H1 (cell line): Measurements from ENCODE around the gene SPDYA. TPM values are rescaled to one million over a fixed set of nuclear protein-coding genes. Genes with fewer than 3 reads are reported as not detected.

Experiments
- CTCF ChIA-PET: fragments of 300-600 bp; sonication (Branson Sonifier 250); formaldehyde crosslinking; loops from one replicate; lab custom pipeline; 2021; ENCODE audit not compliant: partially characterized antibody; lab: Charles Lee
- POLR2A ChIA-PET: fragments of 300-600 bp; sonication (Branson Sonifier 250); formaldehyde crosslinking; loops from one replicate; lab custom pipeline; 2021; ENCODE audit warnings: inconsistent platforms; ENCODE audit not compliant: partially characterized antibody; lab: Charles Lee
- DNase-seq, 2 experiments: peaks; one replicate each; pipeline versions ENCODE4 v3.0.0 to v3.0.0-alpha.2; 2010 to 2022; ENCODE audit warnings: low spot score in 2 of 2, low read depth in 1 of 2, mixed read lengths in 1 of 2
- FAIRE-seq: peaks from 2 replicates; lab custom pipeline; 2011; peaks lifted over from hg19 to GRCh38; lab: Jason Lieb, UNC
- H2AFZ ChIP-seq: 2 replicates; pipeline ENCODE4 v1.8.1; 2012; ENCODE audit warnings: low read length, inconsistent platforms
- H2AK5ac ChIP-seq: 2 replicates; pipeline ENCODE4 v1.6.1; 2013; ENCODE audit warnings: low read depth, low read length
- H2BK120ac ChIP-seq: replicated peaks from 2 replicates; pipeline ENCODE3; 2013; ENCODE audit warnings: low read depth, low read length, inconsistent platforms
- H2BK12ac ChIP-seq: 2 replicates; pipeline ENCODE4 v1.6.1; 2013; ENCODE audit warnings: low read depth, low read length
- H2BK15ac ChIP-seq: 2 replicates; pipeline ENCODE4 v1.6.1; 2013; ENCODE audit warnings: low read length
- H2BK20ac ChIP-seq: 2 replicates; pipeline ENCODE4 v1.6.1; 2013; ENCODE audit warnings: low read length
- H2BK5ac ChIP-seq: 2 replicates; pipeline ENCODE4 v1.6.1; 2013; ENCODE audit warnings: low read depth, low read length
- H3K14ac ChIP-seq: 2 replicates; pipeline ENCODE4 v1.6.1; 2013; ENCODE audit warnings: inconsistent platforms; ENCODE audit not compliant: insufficient read length
- H3K18ac ChIP-seq: 2 replicates; pipeline ENCODE4 v1.6.1; 2013; ENCODE audit warnings: low read length; ENCODE audit errors: extremely low read depth
- H3K23ac ChIP-seq: 2 replicates; pipeline ENCODE4 v1.6.1; 2013; ENCODE audit warnings: inconsistent platforms; ENCODE audit not compliant: insufficient read length
- H3K23me2 ChIP-seq: 2 replicates; pipeline ENCODE4 v1.6.1; 2013; ENCODE audit warnings: low read depth, low read length
- H3K27ac ChIP-seq: 2 replicates; pipeline ENCODE4 v1.6.1; 2011; ENCODE audit warnings: low read depth, low read length, inconsistent platforms
- H3K27me3 ChIP-seq, 4 experiments: replicated peaks in 1 of 4; 1 replicate in 1 of 4; 2 replicates in 3 of 4; pipeline versions ENCODE4 v1.6.1 to v1.8.1; 2011 to 2013; ENCODE audit warnings: low read length in 3 of 4, mild to moderate bottlenecking in 3 of 4, inconsistent platforms in 2 of 4, mixed read lengths in 2 of 4, moderate library complexity in 1 of 4; ENCODE audit not compliant: control insufficient read depth in 3 of 4, insufficient read depth in 3 of 4; ENCODE audit errors: extremely low read depth in 1 of 4
- H3K36me3 ChIP-seq, 4 experiments: 2 replicates each; pipeline versions ENCODE4 v1.6.1 to v1.8.1; 2011 to 2013; ENCODE audit warnings: mild to moderate bottlenecking in 4 of 4, low read length in 3 of 4, moderate library complexity in 2 of 4, control low read depth in 1 of 4, inconsistent platforms in 1 of 4; ENCODE audit not compliant: insufficient read depth in 4 of 4, control insufficient read depth in 2 of 4
- H3K4ac ChIP-seq: replicated peaks from 2 replicates; pipeline ENCODE3; 2013; ENCODE audit warnings: low read length, low read depth, mixed read lengths, inconsistent platforms; ENCODE audit not compliant: insufficient read length
- H3K4me1 ChIP-seq, 4 experiments: replicated peaks in 1 of 4; 1 replicate in 1 of 4; 2 replicates in 3 of 4; pipeline versions ENCODE4 v1.6.1 to v1.8.1; 2011 to 2013; ENCODE audit warnings: low read length in 3 of 4, inconsistent platforms in 2 of 4, mixed read lengths in 1 of 4; ENCODE audit not compliant: insufficient read depth in 4 of 4, control insufficient read depth in 3 of 4
- H3K4me2 ChIP-seq, 2 experiments: 2 replicates each; pipeline versions ENCODE4 v1.6.1 to v1.8.1; 2011 to 2013; ENCODE audit warnings: low read depth in 2 of 2, low read length in 2 of 2, control low read depth in 1 of 2, inconsistent platforms in 1 of 2, mild to moderate bottlenecking in 1 of 2; ENCODE audit not compliant: insufficient read depth in 1 of 2
- H3K4me3 ChIP-seq, 4 experiments: fragments of 200-600, 300-600 bp in 1 of 4; sonication (generic), shearing (Covaris generic), sonication (Bioruptor Twin) in 1 of 4; 2 replicates each; pipeline versions ENCODE4 v1.5.1 to v1.8.1; 2011 to 2016; ENCODE audit warnings: low read length in 4 of 4, low read depth in 3 of 4, control low read depth in 2 of 4, inconsistent platforms in 2 of 4, mild to moderate bottlenecking in 2 of 4, mixed read lengths in 1 of 4, moderate library complexity in 1 of 4; ENCODE audit not compliant: insufficient read depth in 2 of 4; ENCODE audit errors: extremely low read depth in 1 of 4
- H3K56ac ChIP-seq: replicated peaks from 2 replicates; pipeline ENCODE3; 2013; ENCODE audit warnings: low read depth, mild to moderate bottlenecking, mixed read lengths, low read length, inconsistent platforms; ENCODE audit not compliant: insufficient read length
- H3K79me1 ChIP-seq: 2 replicates; pipeline ENCODE4 v1.6.1; 2013; ENCODE audit warnings: low read depth, low read length, control low read depth
- H3K79me2 ChIP-seq, 2 experiments: 2 replicates each; pipeline versions ENCODE4 v1.6.1 to v1.8.1; 2012 to 2013; ENCODE audit warnings: low read length in 2 of 2, mild to moderate bottlenecking in 2 of 2, inconsistent platforms in 1 of 2; ENCODE audit not compliant: insufficient read depth in 2 of 2, control insufficient read depth in 1 of 2
- H3K9ac ChIP-seq, 4 experiments: replicated peaks in 1 of 4; 1 replicate in 1 of 4; 2 replicates in 3 of 4; pipeline versions ENCODE4 v1.6.1 to v1.8.1; 2011 to 2013; ENCODE audit warnings: low read depth in 3 of 4, low read length in 3 of 4, control low read depth in 2 of 4, mild to moderate bottlenecking in 2 of 4, moderate library complexity in 2 of 4, inconsistent platforms in 1 of 4; ENCODE audit errors: extremely low read depth in 1 of 4
- H3K9me3 ChIP-seq, 2 experiments: 2 replicates each; pipeline versions ENCODE4 v1.6.1 to v1.8.1; 2012 to 2013; ENCODE audit warnings: mild to moderate bottlenecking in 2 of 2, moderate library complexity in 2 of 2, control low read depth in 1 of 2, inconsistent platforms in 1 of 2, low read depth in 1 of 2, low read length in 1 of 2, mixed read lengths in 1 of 2; ENCODE audit not compliant: insufficient read depth in 2 of 2
- H4K20me1 ChIP-seq, 2 experiments: replicated peaks in 1 of 2; 2 replicates each; pipeline versions ENCODE3 to v1.8.1; 2011 to 2013; ENCODE audit warnings: inconsistent platforms in 2 of 2, low read length in 2 of 2, mild to moderate bottlenecking in 1 of 2; ENCODE audit not compliant: insufficient read depth in 2 of 2, control insufficient read depth in 1 of 2
- H4K5ac ChIP-seq: 2 replicates; pipeline ENCODE4 v1.6.1; 2013; ENCODE audit warnings: low read length, low read depth, mixed read lengths, inconsistent platforms; ENCODE audit not compliant: insufficient read length
- H4K8ac ChIP-seq: 2 replicates; pipeline ENCODE4 v1.8.0; 2013; ENCODE audit warnings: mild to moderate bottlenecking, moderate library complexity, low read length, inconsistent platforms; ENCODE audit not compliant: insufficient read depth; ENCODE audit errors: extremely low read depth
- H4K91ac ChIP-seq: replicated peaks from 2 replicates; pipeline ENCODE3; 2013; ENCODE audit warnings: low read length, mixed read lengths, inconsistent platforms; ENCODE audit not compliant: insufficient read length
- BCL11A ChIP-seq, 2 experiments: IDR thresholded peaks; one replicate each; pipeline ENCODE4 v1.6.1; 2011; ENCODE audit warnings: low read depth in 2 of 2, low read length in 2 of 2, mild to moderate bottlenecking in 2 of 2
- EP300 ChIP-seq, 2 experiments: IDR thresholded peaks; 1 replicate in 1 of 2; 2 replicates in 1 of 2; pipeline ENCODE4 v1.6.1; 2011 to 2012; ENCODE audit warnings: low read depth in 2 of 2, low read length in 2 of 2, mild to moderate bottlenecking in 2 of 2, borderline replicate concordance in 1 of 2, inconsistent platforms in 1 of 2, moderate library complexity in 1 of 2
- EZH2 ChIP-seq: fragments of 200-600 bp; sonication (generic); IDR thresholded peaks from 2 replicates; pipeline ENCODE4 v1.7.1; 2012; ENCODE audit warnings: low read depth, mild to moderate bottlenecking, moderate library complexity, low read length, inconsistent platforms; ENCODE audit not compliant: severe bottlenecking
- KDM1A ChIP-seq: fragments of 200-600, 300-600 bp; sonication (generic); IDR thresholded peaks from 2 replicates; pipeline ENCODE4 v1.7.1; 2016; ENCODE audit warnings: mild to moderate bottlenecking, low read length, borderline replicate concordance
- NANOG ChIP-seq: IDR thresholded peaks from 2 replicates; pipeline ENCODE4 v1.6.1; 2011; ENCODE audit warnings: low read length, low read depth, mild to moderate bottlenecking, inconsistent platforms; ENCODE audit not compliant: insufficient read depth, poor library complexity, severe bottlenecking
- RAD21 ChIP-seq, 2 experiments: IDR thresholded peaks in 1 of 2; conservative IDR thresholded peaks in 1 of 2; 2 replicates each; pipeline ENCODE4 v1.6.1; 2011; ENCODE audit warnings: low read depth in 2 of 2, low read length in 2 of 2, improper control_type of control experiment in 1 of 2, inconsistent platforms in 1 of 2, mild to moderate bottlenecking in 1 of 2, moderate library complexity in 1 of 2
- SIRT6 ChIP-seq: IDR thresholded peaks from one replicate; pipeline ENCODE4 v1.7.1; 2012; ENCODE audit warnings: low read length, inconsistent platforms
- TBP ChIP-seq: IDR thresholded peaks from 2 replicates; pipeline ENCODE4 v1.6.1; 2011; ENCODE audit warnings: low read depth, low read length, improper control_type of control experiment
- WGBS, 2 experiments: shearing (Covaris generic) in 1 of 2; methylation state at CpG; one replicate each; pipeline versions ENCODE4 v1.1.6 to v1.1.7; 2013 to 2015; ENCODE audit warnings: low lambda C conversion rate in 2 of 2, mixed read lengths in 2 of 2, inconsistent platforms in 1 of 2, low coverage in 1 of 2, missing lambda C conversion rate in 1 of 2; ENCODE audit not compliant: insufficient replicate concordance in 2 of 2, insufficient coverage in 1 of 2, insufficient read length in 1 of 2; ENCODE audit errors: extremely low coverage in 1 of 2, missing lambda C conversion rate in 1 of 2; 5-methylcytosine and 5-hydroxymethylcytosine counted together
- polyA plus RNA-seq, 7 experiments: library from polyadenylated mRNA; depleted of rRNA in 3 of 7; stranded (reverse) in 5 of 7; unstranded in 2 of 7; fragments of >200 nt in 5 of 7; fragments of 200-250 nt in 2 of 7; gene quantifications; 1 replicate in 5 of 7; 2 replicates in 1 of 7; 4 replicates in 1 of 7; pipeline versions ENCODE4 v1.2.1 to v1.2.3, GENCODE V29; 2011 to 2013; ENCODE audit warnings: missing spikeins in 2 of 7, mixed read lengths in 2 of 7
- total RNA-seq: library from RNA; stranded (reverse); fragmentation: NEBNext Ultra II Directional; extraction: Animal tissue kit (Norgen Biotek cat#: 25700); gene quantifications from 2 replicates; pipeline ENCODE4 v1.2.1, GENCODE V29; 2021
- TF ChIP-seq, protein P1 (sequence below), 3 experiments: IDR thresholded peaks; 1 replicate in 2 of 3; 2 replicates in 1 of 3; pipeline versions ENCODE4 v1.5.1 to v1.6.1; 2011; ENCODE audit warnings: low read length in 3 of 3, mild to moderate bottlenecking in 3 of 3, inconsistent platforms in 2 of 3, low read depth in 1 of 3, moderate library complexity in 1 of 3; ENCODE audit not compliant: insufficient read depth in 1 of 3; ENCODE audit errors: control extremely low read depth in 1 of 3

The SPDYA gene
- total and polyA plus RNA-seq, 2 of the 8 experiments (the other 6 are each of a cell fraction or from before 2014, with no cell fraction given), result 0.12 to 0.35 TPM

DNA sequence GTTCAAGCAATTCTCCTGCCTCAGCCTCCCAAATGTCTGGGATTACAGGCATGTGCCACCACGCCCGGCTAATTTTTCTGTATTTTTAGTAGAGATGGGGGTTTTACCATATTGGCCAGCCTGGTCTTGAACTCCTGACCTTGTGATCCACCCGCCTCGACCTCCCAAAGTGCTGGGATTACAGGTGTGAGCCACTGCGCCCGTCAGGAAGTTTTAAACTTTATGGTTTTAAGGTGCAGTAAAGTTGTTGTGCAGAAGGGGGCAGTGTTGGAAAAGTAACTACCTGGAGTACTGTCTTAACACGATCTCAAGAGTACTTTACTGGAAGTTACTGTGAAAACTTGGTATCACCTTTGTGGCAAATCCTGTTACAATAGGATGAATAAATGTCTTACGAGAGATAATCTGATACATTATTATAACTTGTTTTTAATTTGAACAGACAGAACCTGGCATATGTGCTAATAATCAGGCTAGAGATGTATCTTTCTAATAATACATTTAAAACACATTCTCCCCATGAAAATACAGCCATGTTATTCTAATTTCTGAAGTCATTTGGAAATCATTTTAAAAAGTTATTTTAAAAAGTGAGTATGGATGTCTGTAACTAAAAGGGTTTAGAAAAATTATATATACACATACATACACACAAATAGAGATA lies 10.8 kb downstream of the SPDYA start:
- no peaks in the 10 kb centered on the region for H3K27me3 ChIP-seq
- no peaks in the 10 kb centered on the region for H4K20me1 ChIP-seq
- no peak overlapping the region for H3K4me2 ChIP-seq
- H3K4ac ChIP-seq, result no peak overlapping the region
- no peak overlapping the region for H3K27ac ChIP-seq
- H3K56ac ChIP-seq, result no peak overlapping the region
- no peak overlapping the region for H2BK12ac ChIP-seq
- CTCF ChIA-PET, result interaction anchor here (0.7 to 1.5 kb wide), 13 partner anchors 10 to 601 kb away, joined by 3 to 6 read pairs (median 3); no protein-coding TSS in a partner anchor
- no peak overlapping the region for H2BK5ac ChIP-seq
- H2AFZ ChIP-seq, result no peak overlapping the region
- no peaks in the 10 kb centered on the region for H3K79me1 ChIP-seq
- H2BK20ac ChIP-seq, result no peak overlapping the region
- WGBS, 2 experiments, result 18% methylated on average over 8 of the region's 8 CpGs; no CpG with 5 or more reads in 1 of the 2 experiments
- H2BK15ac ChIP-seq, result no peak overlapping the region
- no peak overlapping the region for H2BK120ac ChIP-seq
- H3K9me3 ChIP-seq, result no peaks in the 10 kb centered on the region
- POLR2A ChIA-PET, result interaction anchor here (0.7 kb wide), 1 partner anchor 286 kb away, joined by 3 read pairs; no protein-coding TSS in a partner anchor
- no peak overlapping the region for H4K8ac ChIP-seq
- no peak overlapping the region for H4K5ac ChIP-seq
- no peak overlapping the region for H3K18ac ChIP-seq
- no peaks in the 10 kb centered on the region for H3K23me2 ChIP-seq
- FAIRE-seq (no peak), DNase-seq (peak; percentile 33 to 80)
- H3K79me2 ChIP-seq, result no peaks in the 10 kb centered on the region
- H3K14ac ChIP-seq, result no peak overlapping the region
- no peak overlapping the region for H4K91ac ChIP-seq
- H3K9ac ChIP-seq, result no peak overlapping the region
- no peaks in the 10 kb centered on the region for H3K36me3 ChIP-seq
- H3K23ac ChIP-seq, result no peak overlapping the region
- H3K4me3 ChIP-seq, result no peak overlapping the region
- H2AK5ac ChIP-seq, result no peak overlapping the region
- no peaks in the 10 kb centered on the region for H3K4me1 ChIP-seq
- no peak for TF ChIP-seq EP300 (IDR thresholded peaks at IDR 0.05; ENCODE audit: borderline replicate concordance in 1 of 2, low read depth in 2 of 2, low read length in 2 of 2)
- TF ChIP-seq, protein P1, sequence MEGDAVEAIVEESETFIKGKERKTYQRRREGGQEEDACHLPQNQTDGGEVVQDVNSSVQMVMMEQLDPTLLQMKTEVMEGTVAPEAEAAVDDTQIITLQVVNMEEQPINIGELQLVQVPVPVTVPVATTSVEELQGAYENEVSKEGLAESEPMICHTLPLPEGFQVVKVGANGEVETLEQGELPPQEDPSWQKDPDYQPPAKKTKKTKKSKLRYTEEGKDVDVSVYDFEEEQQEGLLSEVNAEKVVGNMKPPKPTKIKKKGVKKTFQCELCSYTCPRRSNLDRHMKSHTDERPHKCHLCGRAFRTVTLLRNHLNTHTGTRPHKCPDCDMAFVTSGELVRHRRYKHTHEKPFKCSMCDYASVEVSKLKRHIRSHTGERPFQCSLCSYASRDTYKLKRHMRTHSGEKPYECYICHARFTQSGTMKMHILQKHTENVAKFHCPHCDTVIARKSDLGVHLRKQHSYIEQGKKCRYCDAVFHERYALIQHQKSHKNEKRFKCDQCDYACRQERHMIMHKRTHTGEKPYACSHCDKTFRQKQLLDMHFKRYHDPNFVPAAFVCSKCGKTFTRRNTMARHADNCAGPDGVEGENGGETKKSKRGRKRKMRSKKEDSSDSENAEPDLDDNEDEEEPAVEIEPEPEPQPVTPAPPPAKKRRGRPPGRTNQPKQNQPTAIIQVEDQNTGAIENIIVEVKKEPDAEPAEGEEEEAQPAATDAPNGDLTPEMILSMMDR (IDR thresholded peaks at IDR 0.05; ENCODE audit: control extremely low read depth in 1 of 3, insufficient read depth in 1 of 3, low read depth in 1 of 3, low read length in 3 of 3), result peak in 2 of 3 experiments; percentile 48 to 71; a peak in 2 of 4 replicates
- no peak for TF ChIP-seq TBP
- 0 out of 2 replicates have a peak, but pooled peaks have one; percentile 55 for TF ChIP-seq KDM1A
- no peak for TF ChIP-seq BCL11A (IDR thresholded peaks at IDR 0.05; ENCODE audit: low read depth in 2 of 2, low read length in 2 of 2)
- no peak for TF ChIP-seq NANOG
- peak; percentile 77 to 78 for TF ChIP-seq RAD21 (IDR thresholded peaks at IDR 0.05 in 1 of 2, conservative IDR thresholded peaks at IDR 0.05 in 1 of 2; ENCODE audit: low read depth in 2 of 2, low read length in 2 of 2)
- TF ChIP-seq SIRT6, result no peak
- no peak for TF ChIP-seq EZH2
